Suprapubic skin (tissue), 4 donors: ENCODE data around the gene HAPLN2.

ENCODE experiments used
- CTCF ChIP-seq, 2 donors: fragments of 200-600 bp in 1 of 2; fragments of 450-650 bp in 1 of 2; sonication (generic) in 1 of 2; IDR thresholded peaks; one replicate each; pipeline ENCODE4 v1.5.1; 2016 to 2019; ENCODE audit warnings: antibody characterized with exemption in 2 of 2, mild to moderate bottlenecking in 1 of 2, moderate library complexity in 1 of 2
- EP300 ChIP-seq: sonication (generic); formaldehyde crosslinking; IDR thresholded peaks from one replicate; pipeline ENCODE4 v1.6.1; 2017; ENCODE audit warnings: antibody characterized with exemption
- POLR2A ChIP-seq, 2 donors: fragments of 450-650 bp; IDR thresholded peaks; one replicate each; pipeline ENCODE4 v1.6.1; 2017; ENCODE audit warnings: antibody characterized with exemption in 2 of 2, mild to moderate bottlenecking in 2 of 2, moderate library complexity in 2 of 2
- POLR2AphosphoS5 ChIP-seq, 3 donors: sonication (generic); formaldehyde crosslinking; IDR thresholded peaks; one replicate each; pipeline ENCODE4 v1.6.1; 2017; ENCODE audit warnings: antibody characterized with exemption in 3 of 3

DNA sequence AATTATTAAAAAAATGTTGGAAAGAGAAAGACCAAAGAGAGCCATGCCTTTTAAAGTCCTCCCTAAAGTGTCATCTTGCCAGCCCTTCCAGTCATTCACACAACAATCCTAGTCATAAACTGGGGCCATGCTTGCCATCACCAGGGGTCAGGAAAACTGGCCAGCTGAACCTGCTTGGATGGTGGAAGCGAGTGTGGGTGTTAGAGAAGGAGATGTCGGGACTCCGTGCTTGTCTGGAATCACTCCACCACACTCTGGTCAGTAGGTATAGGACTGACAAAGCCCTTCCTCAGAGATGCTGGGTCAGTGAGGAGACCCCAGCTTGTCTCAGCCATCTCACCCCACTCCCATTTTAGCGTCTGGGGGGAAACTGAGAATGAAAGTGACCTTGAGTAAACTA, 3.3 kb upstream of the HAPLN2 start:
- no peak for TF ChIP-seq POLR2A (IDR thresholded peaks at IDR 0.05)
- TF ChIP-seq POLR2AphosphoS5 (IDR thresholded peaks at IDR 0.05) = no peak
- no peak for TF ChIP-seq CTCF (IDR thresholded peaks at IDR 0.05)
- no peak for TF ChIP-seq EP300
